ENCODE measurements around the gene GJB6. TPM values are rescaled to one million over a fixed set of nuclear protein-coding genes. Genes with fewer than 3 reads are reported as not detected.

Gene GJB6
- total RNA-seq, 1 donor: not detected

DNA sequence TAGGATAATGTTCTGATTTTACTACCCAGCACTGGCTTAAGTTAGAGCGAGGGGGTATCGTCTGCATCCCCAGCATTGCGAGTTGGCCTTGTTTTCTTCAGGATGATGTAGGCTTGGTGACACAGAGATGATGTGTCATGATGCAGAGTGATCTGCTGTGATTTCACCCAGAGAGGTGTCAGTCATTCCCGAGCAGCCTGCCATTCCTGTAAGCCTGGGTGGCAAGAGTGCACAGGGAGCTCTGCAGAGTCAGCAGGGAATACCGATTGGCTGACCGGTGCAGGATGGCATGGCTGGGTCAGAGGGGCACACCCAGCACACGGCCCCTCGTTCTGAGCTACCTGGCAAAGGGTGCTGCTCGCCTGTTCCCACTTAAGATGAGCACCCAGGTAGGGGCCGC, 15.8 kb upstream of the GJB6 start:
- TF ChIP-seq, protein P1, sequence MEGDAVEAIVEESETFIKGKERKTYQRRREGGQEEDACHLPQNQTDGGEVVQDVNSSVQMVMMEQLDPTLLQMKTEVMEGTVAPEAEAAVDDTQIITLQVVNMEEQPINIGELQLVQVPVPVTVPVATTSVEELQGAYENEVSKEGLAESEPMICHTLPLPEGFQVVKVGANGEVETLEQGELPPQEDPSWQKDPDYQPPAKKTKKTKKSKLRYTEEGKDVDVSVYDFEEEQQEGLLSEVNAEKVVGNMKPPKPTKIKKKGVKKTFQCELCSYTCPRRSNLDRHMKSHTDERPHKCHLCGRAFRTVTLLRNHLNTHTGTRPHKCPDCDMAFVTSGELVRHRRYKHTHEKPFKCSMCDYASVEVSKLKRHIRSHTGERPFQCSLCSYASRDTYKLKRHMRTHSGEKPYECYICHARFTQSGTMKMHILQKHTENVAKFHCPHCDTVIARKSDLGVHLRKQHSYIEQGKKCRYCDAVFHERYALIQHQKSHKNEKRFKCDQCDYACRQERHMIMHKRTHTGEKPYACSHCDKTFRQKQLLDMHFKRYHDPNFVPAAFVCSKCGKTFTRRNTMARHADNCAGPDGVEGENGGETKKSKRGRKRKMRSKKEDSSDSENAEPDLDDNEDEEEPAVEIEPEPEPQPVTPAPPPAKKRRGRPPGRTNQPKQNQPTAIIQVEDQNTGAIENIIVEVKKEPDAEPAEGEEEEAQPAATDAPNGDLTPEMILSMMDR (IDR thresholded peaks at IDR 0.05; ENCODE audit: insufficient read depth, low read depth, low read length): no peak
- no peak overlapping the region for H3K4me3 ChIP-seq (ENCODE audit: low read depth, low read length)
- DNase-seq (ENCODE audit: low read depth): no peak

GRCh38 chr13:20247403-20247802, 15.3 kb upstream of the GJB6 start:
- DNase-seq (ENCODE audit: low read depth): no peak
- no peak overlapping the region for H3K4me3 ChIP-seq (ENCODE audit: low read depth, low read length)
- TF ChIP-seq, protein P1 (IDR thresholded peaks at IDR 0.05; ENCODE audit: insufficient read depth, low read depth, low read length): no peak

DNA sequence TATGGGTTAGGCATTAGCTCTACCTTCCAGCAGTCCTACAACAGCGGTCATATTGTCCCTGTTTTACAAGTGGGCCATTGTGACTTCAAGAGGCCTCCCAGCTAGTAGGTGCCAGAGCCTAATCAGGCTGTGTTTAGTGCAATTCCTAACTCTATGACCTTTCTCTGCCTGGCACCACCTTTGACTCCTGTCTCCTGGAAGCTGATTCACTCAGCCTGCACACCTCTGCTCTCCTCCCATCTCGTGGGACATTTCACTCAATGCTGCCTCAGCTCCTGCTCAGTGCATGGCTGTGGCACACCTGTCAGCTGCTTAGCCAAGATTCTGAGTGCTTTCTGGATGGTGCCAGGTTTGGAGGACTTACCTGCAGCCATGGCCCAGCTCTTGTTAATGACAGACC, 9.5 kb upstream of the GJB6 start:
- TF ChIP-seq, protein P1 (IDR thresholded peaks at IDR 0.05; ENCODE audit: insufficient read depth, low read depth, low read length): no peak
- no peak overlapping the region for H3K4me3 ChIP-seq (ENCODE audit: low read depth, low read length)
- no peak for DNase-seq (ENCODE audit: low read depth)

- TF ChIP-seq, protein P1 (IDR thresholded peaks at IDR 0.05; ENCODE audit: insufficient read depth, low read depth, low read length): no peak
- no peak for DNase-seq (ENCODE audit: low read depth)
- no peak overlapping the region for H3K4me3 ChIP-seq (ENCODE audit: low read depth, low read length)
Measured at GRCh38 chr13:20239748-20240147, 7.6 kb upstream of the GJB6 start.

DNA sequence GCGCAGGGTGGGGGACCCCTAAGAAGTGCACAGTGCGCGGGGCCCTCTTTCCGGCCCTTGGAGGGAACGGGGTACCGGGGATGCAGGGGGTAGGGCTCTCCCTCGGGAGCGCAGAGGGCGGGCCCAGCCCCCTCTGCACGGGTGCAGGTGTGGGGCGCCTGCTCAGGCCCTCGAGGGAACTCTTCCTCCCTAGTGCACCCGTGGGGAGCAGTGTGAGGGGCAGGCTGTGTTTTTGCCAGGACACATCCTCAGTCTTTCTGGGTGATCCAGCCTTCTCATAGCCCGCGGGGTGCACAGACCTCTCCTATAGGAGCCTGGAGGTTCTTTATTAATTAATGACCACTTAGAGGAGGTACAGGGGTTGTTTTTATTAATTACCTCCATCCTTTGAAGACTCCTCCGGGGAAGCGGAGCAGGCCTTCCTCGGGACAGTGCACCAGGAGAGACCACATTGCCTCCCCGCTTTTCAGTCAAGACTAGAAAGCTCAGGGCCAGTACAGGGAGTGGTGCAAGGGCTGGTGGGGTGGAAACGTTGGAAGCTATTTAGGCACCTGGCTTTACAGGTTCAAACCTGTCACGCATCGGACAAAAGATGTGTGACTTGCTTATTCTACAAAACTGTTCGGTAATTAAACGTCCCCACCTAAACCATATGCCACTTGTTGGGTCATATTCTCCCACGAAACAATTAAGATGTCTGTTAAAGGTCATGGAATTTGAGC, 598 bp upstream of the GJB6 start:
- TF ChIP-seq, protein P1 (IDR thresholded peaks at IDR 0.05; ENCODE audit: insufficient read depth, low read depth, low read length): no peak
- no peak overlapping the region for H3K4me3 ChIP-seq (ENCODE audit: low read depth, low read length)
- DNase-seq (ENCODE audit: low read depth): no peak

- TF ChIP-seq, protein P1 (IDR thresholded peaks at IDR 0.05; ENCODE audit: insufficient read depth, low read depth, low read length): no peak
- no peak overlapping the region for H3K4me3 ChIP-seq (ENCODE audit: low read depth, low read length)
- no peak for DNase-seq (ENCODE audit: low read depth)
Measured at GRCh38 chr13:20230913-20231838, 943 bp downstream of the GJB6 start.
